ENCODE measurements around the gene TBCE.

DNA sequence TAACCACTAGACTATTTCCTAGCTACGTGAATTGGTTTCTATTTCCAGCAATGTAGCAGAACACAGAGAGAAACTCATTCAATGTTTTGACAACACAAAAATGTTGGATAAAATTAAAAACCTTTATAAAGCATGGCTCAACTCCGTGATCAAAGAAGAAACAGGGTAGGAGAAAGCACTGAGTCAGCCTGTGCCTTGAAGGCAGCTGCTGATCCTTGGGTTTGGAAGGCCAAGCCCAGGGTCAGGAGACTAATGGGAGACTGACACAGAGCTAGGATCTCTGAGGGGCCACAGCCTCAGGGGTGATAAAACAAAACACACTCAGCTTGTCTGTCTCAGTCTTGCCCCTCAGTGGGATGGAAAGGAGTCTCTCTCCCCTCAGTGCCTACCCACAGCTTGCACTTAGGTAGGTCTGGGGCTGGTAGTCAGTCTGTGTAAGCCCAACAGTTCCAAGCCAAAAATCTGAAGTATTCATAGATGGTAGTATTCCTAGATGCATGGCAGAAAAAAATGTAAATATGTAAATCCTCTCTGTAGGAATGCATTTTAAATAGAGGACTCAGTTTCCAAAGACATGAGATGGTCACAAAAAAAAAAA, 83.8 kb downstream of the TBCE start:
- TF ChIP-seq POLR2A (IDR thresholded peaks at IDR 0.05; ENCODE audit: low read depth, low read length) (no peak), POLR2AphosphoS5 (IDR thresholded peaks at IDR 0.05; ENCODE audit: low read depth, low read length) (no peak), SPI1 (IDR thresholded peaks at IDR 0.05; ENCODE audit: low read depth, low read length) (no peak), TAF1 (IDR thresholded peaks at IDR 0.05; ENCODE audit: low read depth, low read length) (no peak), PAX5 (IDR thresholded peaks at IDR 0.05; ENCODE audit: insufficient read depth, low read length, severe bottlenecking) (no peak)
